Esophagus squamous epithelium (tissue), 5 donors: ENCODE measurements around the gene NDUFS2. TPM values are rescaled to one million over a fixed set of nuclear protein-coding genes. Genes with fewer than 3 reads are reported as not detected.

Experiments
- DNase-seq: peaks from one replicate; lab custom pipeline; 2025; lab: John Stamatoyannopoulos, UW
- H3K27ac ChIP-seq, 4 donors: fragments of 200-600 bp; sonication (generic); one replicate each; pipeline ENCODE4 v1.5.1; 2016 to 2019; ENCODE audit warnings: mild to moderate bottlenecking in 1 of 4
- H3K27me3 ChIP-seq, 4 donors: fragments of 200-600 bp; sonication (generic); 1 replicate in 3 of 4; 2 replicates in 1 of 4; pipeline versions ENCODE4 v1.5.1 to v1.6.0; 2017 to 2021; ENCODE audit warnings: antibody characterized with exemption in 1 of 4
- H3K36me3 ChIP-seq, 3 donors: fragments of 200-600 bp; sonication (generic); one replicate each; pipeline ENCODE4 v1.5.1; 2016 to 2019
- H3K4me1 ChIP-seq, 3 donors: fragments of 200-600 bp; sonication (generic); one replicate each; pipeline ENCODE4 v1.5.1; 2017 to 2019
- H3K4me3 ChIP-seq, 4 donors: fragments of 200-600 bp; sonication (generic); 1 replicate in 3 of 4; 2 replicates in 1 of 4; pipeline ENCODE4 v1.5.1; 2016 to 2019; ENCODE audit warnings: mild to moderate bottlenecking in 2 of 4, moderate library complexity in 1 of 4
- H3K9me3 ChIP-seq, 3 donors: fragments of 200-600 bp; sonication (generic); one replicate each; pipeline ENCODE4 v1.5.1; 2016 to 2019
- CTCF ChIP-seq, 6 experiments: fragments of 450-650 bp in 4 of 6; fragments of 200-600 bp in 2 of 6; sonication (generic) in 2 of 6; IDR thresholded peaks; one replicate each; pipeline ENCODE4 v1.5.1; 2016 to 2019; ENCODE audit warnings: antibody characterized with exemption in 6 of 6, mild to moderate bottlenecking in 4 of 6, moderate library complexity in 4 of 6
- POLR2A ChIP-seq, 4 donors: fragments of 450-650 bp; IDR thresholded peaks; one replicate each; pipeline ENCODE4 v1.6.1; 2017; ENCODE audit warnings: antibody characterized with exemption in 4 of 4, mild to moderate bottlenecking in 4 of 4, moderate library complexity in 3 of 4
- WGBS, 2 donors: methylation state at CpG; one replicate each; pipeline ENCODE4 v1.1.5; 2018; 5-methylcytosine and 5-hydroxymethylcytosine counted together
- intact Hi-C: fragments of 100-400 bp; cut with DNase I; formaldehyde crosslinking; loops from one replicate; pipeline ENCODE4 v1.15.0; 2022
- total RNA-seq, 4 donors: library from RNA; depleted of rRNA; stranded (reverse); fragments of >200 nt; gene quantifications; one replicate each; pipeline ENCODE4 v1.1.0, GENCODE V29; 2016
- donor health status: DM: yes; HTN: yes; CAD: no.

Gene NDUFS2
- total RNA-seq, 4 donors from 2014 or later: 77.7 to 140 (median 93.7) TPM

- intact Hi-C loops: no loop called here
- no peak for DNase-seq
- H3K9me3 ChIP-seq: no peaks in the 10 kb centered on the region
- H3K4me1 ChIP-seq: peaks cover 0 to 56% (median 19%) of the 10 kb centered on the region in 3 donors
- 46 to 55% methylated on average over 8 to 11 of the region's 11 CpGs for WGBS, 2 donors
- no peaks in the 10 kb centered on the region for H3K27me3 ChIP-seq
- no peak overlapping the region for H3K4me3 ChIP-seq
- H3K36me3 ChIP-seq: peaks cover 48 to 100% (median 65%) of the 10 kb centered on the region in 3 donors
- TF ChIP-seq POLR2A (IDR thresholded peaks at IDR 0.05) (no peak), CTCF (IDR thresholded peaks at IDR 0.05) (peak; percentile 70 to 88 (median 86))
- peak overlapping the region in 2 of 4 donors; percentile 83 to 99 for H3K27ac ChIP-seq
Measured at GRCh38 chr1:161209790-161210409, 7.7 kb downstream of the NDUFS2 start.

GRCh38 chr1:161214369-161214768 lies 12.2 kb downstream of the NDUFS2 start:
- peaks cover 34 to 61% (median 43%) of the 10 kb centered on the region in 3 donors for H3K36me3 ChIP-seq

GRCh38 chr1:161215076-161215475 lies 12.9 kb downstream of the NDUFS2 start, which contains the start of gene FCER1G:
Gene FCER1G (plus strand): TSS chr1:161215295. CDS start chr1:161215322, 27 bp downstream.
- no peaks in the 10 kb centered on the region for H3K27me3 ChIP-seq
- DNase-seq: no peak
- peak within 1 kb of the TSS in 3 of 4 donors; percentile 16 to 50 (median 30) for H3K4me3 ChIP-seq
- peak within 1 kb of the TSS in 3 of 4 donors; percentile 0 to 75 (median 61) for H3K27ac ChIP-seq
- 67 to 73% methylated on average over 10 of the region's 10 CpGs for whole genome bisulfite sequencing, 2 donors
- H3K4me1 ChIP-seq: peaks cover 0 to 7% (median 0%) of the 10 kb centered on the region in 3 donors
- no peak for TF ChIP-seq CTCF (IDR thresholded peaks at IDR 0.05)
- peak in 2 of 4 donors; percentile 47 to 68 for TF ChIP-seq POLR2A (IDR thresholded peaks at IDR 0.05)
- peaks cover 32 to 54% (median 42%) of the 10 kb centered on the region in 3 donors for H3K36me3 ChIP-seq
- H3K9me3 ChIP-seq: no peaks in the 10 kb centered on the region
- intact Hi-C loops: no loop called here

More at GRCh38 chr1:161214369-161214768, 12.2 kb downstream of the NDUFS2 start:
- Histone ChIP-seq H3K27me3 (no peaks in the 10 kb centered on the region), H3K4me1 (peaks cover 0 to 14% (median 1%) of the 10 kb centered on the region in 3 donors), H3K9me3 (no peaks in the 10 kb centered on the region), H3K4me3 (no peak overlapping the region), H3K27ac (peak overlapping the region in 2 of 4 donors; percentile 61 to 71)
- no peak for DNase-seq
- WGBS, 2 donors: 81 to 86% methylated on average over 9 of the region's 9 CpGs
- intact Hi-C loops: no loop called here
- TF ChIP-seq CTCF (IDR thresholded peaks at IDR 0.05) (no peak), POLR2A (IDR thresholded peaks at IDR 0.05) (no peak)

- H3K27me3 ChIP-seq: no peaks in the 10 kb centered on the region
- peaks cover 21 to 34% (median 24%) of the 10 kb centered on the region in 3 donors for H3K36me3 ChIP-seq
- H3K4me1 ChIP-seq: no peaks in the 10 kb centered on the region
- intact Hi-C loops: no loop called here
- H3K4me3 ChIP-seq: peak overlapping the region in 3 of 4 donors; percentile 15 to 49 (median 30)
- WGBS, 2 donors: 60% methylated on average over 7 of the region's 7 CpGs
- no peak for DNase-seq
- H3K27ac ChIP-seq: peak overlapping the region; percentile 19 to 86 (median 58)
- no peaks in the 10 kb centered on the region for H3K9me3 ChIP-seq
- TF ChIP-seq CTCF (IDR thresholded peaks at IDR 0.05) (no peak), POLR2A (IDR thresholded peaks at IDR 0.05) (peak in 1 of 4 donors; percentile 41)
Measured at GRCh38 chr1:161216945-161217712, 15.0 kb downstream of the NDUFS2 start.
